ENCODE measurements around the gene CHST15.

DNA sequence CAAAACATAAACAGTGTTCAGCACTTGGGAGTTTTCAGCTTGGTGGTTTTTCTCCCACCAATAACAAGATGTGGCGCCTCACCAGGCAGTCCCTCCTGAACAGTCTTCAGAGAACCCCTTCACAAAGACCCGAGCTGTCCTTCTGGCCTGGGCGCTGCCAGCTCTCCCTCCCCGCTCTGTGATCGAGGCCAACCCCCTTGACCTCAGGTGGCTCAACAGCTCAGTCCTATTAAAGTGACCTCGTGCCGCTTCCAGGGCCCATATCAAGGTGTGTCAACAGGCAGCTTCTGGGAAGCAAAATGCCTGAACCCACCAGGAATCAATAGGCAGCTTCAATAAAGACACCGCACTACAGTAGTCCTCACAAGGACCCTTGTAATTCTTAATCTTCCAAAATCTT, 63.3 kb downstream of the CHST15 start:
- TF ChIP-seq, protein P1, sequence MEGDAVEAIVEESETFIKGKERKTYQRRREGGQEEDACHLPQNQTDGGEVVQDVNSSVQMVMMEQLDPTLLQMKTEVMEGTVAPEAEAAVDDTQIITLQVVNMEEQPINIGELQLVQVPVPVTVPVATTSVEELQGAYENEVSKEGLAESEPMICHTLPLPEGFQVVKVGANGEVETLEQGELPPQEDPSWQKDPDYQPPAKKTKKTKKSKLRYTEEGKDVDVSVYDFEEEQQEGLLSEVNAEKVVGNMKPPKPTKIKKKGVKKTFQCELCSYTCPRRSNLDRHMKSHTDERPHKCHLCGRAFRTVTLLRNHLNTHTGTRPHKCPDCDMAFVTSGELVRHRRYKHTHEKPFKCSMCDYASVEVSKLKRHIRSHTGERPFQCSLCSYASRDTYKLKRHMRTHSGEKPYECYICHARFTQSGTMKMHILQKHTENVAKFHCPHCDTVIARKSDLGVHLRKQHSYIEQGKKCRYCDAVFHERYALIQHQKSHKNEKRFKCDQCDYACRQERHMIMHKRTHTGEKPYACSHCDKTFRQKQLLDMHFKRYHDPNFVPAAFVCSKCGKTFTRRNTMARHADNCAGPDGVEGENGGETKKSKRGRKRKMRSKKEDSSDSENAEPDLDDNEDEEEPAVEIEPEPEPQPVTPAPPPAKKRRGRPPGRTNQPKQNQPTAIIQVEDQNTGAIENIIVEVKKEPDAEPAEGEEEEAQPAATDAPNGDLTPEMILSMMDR (IDR thresholded peaks at IDR 0.05): no peak
- TF ChIP-seq EP300 (IDR thresholded peaks at IDR 0.05): no peak
- TF ChIP-seq POLR2AphosphoS5 (IDR thresholded peaks at IDR 0.05): no peak
- no peak for TF ChIP-seq POLR2A (IDR thresholded peaks at IDR 0.05)
